HepG2 (cell line): ENCODE results near the gene PYGL. TPM values are rescaled to one million over a fixed set of nuclear protein-coding genes. Genes with fewer than 3 reads are reported as not detected.

Source experiments
- ATAC-seq: fragments of 200-7000 bp; cut with Tn5 transposase; 3 replicates; pipeline ENCODE4 v1.9.1; 2020; ENCODE audit warnings: mild to moderate bottlenecking, moderate library complexity
- BruUV-seq: library from RNA; stranded (reverse); fragments of 400-500 nt; replicated peaks from 2 replicates; lab custom pipeline; 2021; lab: Mats Ljungman, UMichigan
- CTCF ChIA-PET: fragments of 300-600 bp; formaldehyde crosslinking; extraction: SDS; loops from one replicate; lab custom pipeline; 2021; ENCODE audit warnings: low total read pairs, inconsistent platforms, low intra/inter-chr PET ratio; lab: Yijun Ruan, JAX
- POLR2A ChIA-PET: fragments of 350-600 bp; sonication (Branson Sonifier 250); formaldehyde crosslinking; loops from one replicate; lab custom pipeline; 2020; ENCODE audit warnings: antibody characterized with exemption, inconsistent platforms; lab: Yijun Ruan, JAX
- DNase-seq: peaks from one replicate; pipeline ENCODE4 v3.0.0-alpha.2; 2015; ENCODE audit warnings: low spot score
- FAIRE-seq: peaks from 3 replicates; lab custom pipeline; 2011; peaks lifted over from hg19 to GRCh38; lab: Jason Lieb, UNC
- H2AFZ ChIP-seq: one replicate; pipeline ENCODE4 v1.6.1; 2011; ENCODE audit warnings: low read length, inconsistent platforms
- H3K27ac ChIP-seq: fragments of 300-600 bp; 3 replicates; pipeline ENCODE4 v1.8.0; 2011; ENCODE audit warnings: mixed run types, mild to moderate bottlenecking, mixed read lengths, low read length, inconsistent platforms; ENCODE audit not compliant: insufficient read depth; ENCODE audit errors: extremely low read length
- H3K27me3 ChIP-seq, 2 experiments: fragments of 200-600 bp in 1 of 2; 2 replicates in 1 of 2; 3 replicates in 1 of 2; pipeline versions ENCODE4 v1.6.0 to v1.8.0; 2011; ENCODE audit warnings: low read length in 2 of 2, mild to moderate bottlenecking in 2 of 2, moderate library complexity in 2 of 2, inconsistent platforms in 1 of 2; ENCODE audit not compliant: insufficient read depth in 2 of 2, control insufficient read depth in 1 of 2
- H3K36me3 ChIP-seq, 2 experiments: fragments of 200-600 bp in 1 of 2; replicated peaks in 1 of 2; 2 replicates in 1 of 2; 3 replicates in 1 of 2; pipeline versions ENCODE4 v1.5.1 to v1.8.0; 2011; ENCODE audit warnings: low read length in 2 of 2, inconsistent platforms in 1 of 2; ENCODE audit not compliant: insufficient read depth in 2 of 2, control insufficient read depth in 1 of 2
- H3K4me1 ChIP-seq: 2 replicates; pipeline ENCODE4 v1.5.1; 2012; ENCODE audit warnings: low read length, inconsistent platforms; ENCODE audit not compliant: insufficient read depth
- H3K4me2 ChIP-seq: 2 replicates; pipeline ENCODE4 v1.6.0; 2011; ENCODE audit warnings: low read depth, low read length, inconsistent platforms
- H3K4me3 ChIP-seq, 3 experiments: fragments of 200-600 bp in 1 of 3; sonication (generic), shearing (Covaris generic) in 1 of 3; replicated peaks in 1 of 3; 2 replicates each; pipeline ENCODE4 v1.5.1; 2011 to 2016; ENCODE audit warnings: low read length in 3 of 3, inconsistent platforms in 2 of 3, low read depth in 2 of 3, mild to moderate bottlenecking in 2 of 3, control low read depth in 1 of 3, mixed read lengths in 1 of 3; ENCODE audit not compliant: insufficient read depth in 1 of 3
- H3K79me2 ChIP-seq: one replicate; pipeline ENCODE4 v1.6.1; 2011; ENCODE audit warnings: low read length, inconsistent platforms; ENCODE audit not compliant: insufficient read depth
- H3K9ac ChIP-seq: 2 replicates; pipeline ENCODE4 v1.6.0; 2011; ENCODE audit warnings: mild to moderate bottlenecking, low read depth, low read length, inconsistent platforms; ENCODE audit not compliant: insufficient read depth
- H3K9me3 ChIP-seq: 2 replicates; pipeline ENCODE4 v1.5.1; 2012; ENCODE audit warnings: mild to moderate bottlenecking, low read length
- H4K20me1 ChIP-seq: 2 replicates; pipeline ENCODE4 v1.6.0; 2011; ENCODE audit warnings: inconsistent platforms, mild to moderate bottlenecking, low read length, moderate library complexity; ENCODE audit not compliant: insufficient read depth
- FOXA1 ChIP-seq, 2 experiments: fragments of 450-650 bp in 1 of 2; sonication (generic) in 1 of 2; formaldehyde crosslinking in 1 of 2; IDR thresholded peaks; 2 replicates each; pipeline versions ENCODE4 v1.4.0 to v1.6.1; 2016 to 2020; ENCODE audit warnings: missing genetic modification reagents in 1 of 2
- KAT2B ChIP-seq: fragments of 150-350 bp; IDR thresholded peaks from 2 replicates; pipeline ENCODE4 v1.6.1; 2014; ENCODE audit warnings: low read depth, low read length, borderline replicate concordance
- MED8 ChIP-seq: sonication (generic); formaldehyde crosslinking; IDR thresholded peaks from 2 replicates; pipeline ENCODE4 v1.8.1; 2023; ENCODE audit warnings: mild to moderate bottlenecking, missing genetic modification reagents; ENCODE audit not compliant: insufficient replicate concordance
- MTERF4 ChIP-seq: sonication (generic); formaldehyde crosslinking; IDR thresholded peaks from 2 replicates; pipeline ENCODE4 v1.8.0; 2023; ENCODE audit warnings: mild to moderate bottlenecking, missing genetic modification reagents
- SMC3 ChIP-seq: IDR thresholded peaks from 2 replicates; pipeline ENCODE4 v1.6.1; 2011; ENCODE audit warnings: low read length, improper control_type of control experiment
- STAG1 ChIP-seq: sonication (generic); formaldehyde crosslinking; IDR thresholded peaks from 2 replicates; pipeline ENCODE4 v1.4.0; 2020; ENCODE audit warnings: missing genetic modification reagents
- WGBS: methylation state at CpG from one replicate; pipeline ENCODE4 v1.1.6; 2017; ENCODE audit warnings: low lambda C conversion rate; 5-methylcytosine and 5-hydroxymethylcytosine counted together
- in situ Hi-C: cut with HindIII; loops from 2 replicates; pipeline ENCODE4 v1.10.0; 2017; ENCODE audit warnings: low pct_unique_long_range_greater_than_20kb; ENCODE audit not compliant: extremely low pct_ligation_motif_present
- intact Hi-C: fragments of 100-400 bp; cut with micrococcal nuclease; formaldehyde crosslinking; loops from one replicate; pipeline ENCODE4 v1.10.0; 2022; ENCODE audit not compliant: unreplicated experiment
- polyA plus RNA-seq, 8 experiments: library from polyadenylated mRNA; depleted of rRNA in 3 of 8; stranded (reverse) in 7 of 8; unstranded in 1 of 8; fragments of >200 nt; fragmentation: Illumina TruSeq in 4 of 8; extraction: Trizol in 4 of 8; gene quantifications; 2 replicates each; pipeline versions ENCODE4 v1.2.1 to v1.2.3, GENCODE V29; 2011 to 2016; ENCODE audit warnings: low read depth in 4 of 8, missing spikeins in 1 of 8, mixed read lengths in 1 of 8; ENCODE audit not compliant: insufficient read depth in 1 of 8
- total RNA-seq, 5 experiments: library from RNA; depleted of rRNA; stranded (reverse); fragments of >200 nt; fragmentation: Illumina TruSeq; extraction: Trizol; gene quantifications; 2 replicates each; pipeline ENCODE4 v1.2.3, GENCODE V29; 2016; ENCODE audit warnings: low read depth in 1 of 5
- TF ChIP-seq, protein P1 (sequence below): sonication (generic); formaldehyde crosslinking; IDR thresholded peaks from 2 replicates; pipeline ENCODE4 v1.5.0; 2020; ENCODE audit warnings: mild to moderate bottlenecking, missing genetic modification reagents, moderate library complexity

The PYGL gene
- total and polyA plus RNA-seq, 2 of the 13 experiments (the other 11 are each of a cell fraction or from before 2014, with no cell fraction given), result 98.4 to 110 TPM

DNA sequence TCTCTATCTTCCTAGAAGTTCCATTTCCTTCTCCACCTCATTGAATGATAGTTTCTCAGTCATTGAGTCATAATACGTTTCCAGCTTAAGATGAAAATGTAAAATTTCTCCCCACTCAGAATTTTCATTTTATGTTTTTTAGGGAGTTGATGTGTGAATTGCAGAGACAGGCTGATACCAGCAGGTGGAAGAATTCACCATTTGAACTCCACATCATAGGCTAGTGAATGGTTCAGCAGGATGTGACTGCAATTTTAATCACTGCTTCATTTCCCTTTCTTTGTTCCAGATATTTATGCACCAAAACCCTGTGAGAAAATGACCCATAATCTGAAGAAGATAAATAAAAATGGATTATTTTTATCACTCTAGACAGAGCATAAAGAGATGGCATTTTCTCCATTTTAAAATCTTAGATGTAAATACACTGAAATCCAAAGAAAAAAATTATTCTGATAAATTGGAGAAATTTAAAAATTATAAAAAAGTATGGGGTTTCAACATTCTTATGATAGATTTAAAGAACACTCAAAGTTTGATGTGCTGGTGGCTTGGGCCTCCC lies 10.6 kb upstream of the PYGL start:
- H4K20me1 ChIP-seq, result no peaks in the 10 kb centered on the region
- 3% methylated on average over 1 of the region's 1 CpG for WGBS
- in situ Hi-C loops (no loop called here), intact Hi-C loops (loop anchor here (1.0 to 10.0 kb wide), 3 partner anchors 140 to 260 kb away; partner anchors contain the start of gene TRIM9)
- H3K27me3 ChIP-seq, result no peaks in the 10 kb centered on the region
- H3K4me3 ChIP-seq, result 0 out of 6 replicates have a peak overlapping the region, but pooled peaks of 1 of the 3 experiments have one; percentile 27
- DNase-seq, result peak; percentile 33
- H3K79me2 ChIP-seq, result no peaks in the 10 kb centered on the region
- H3K36me3 ChIP-seq, result no peaks in the 10 kb centered on the region
- POLR2A ChIA-PET, result interaction anchor here (1.0 to 1.1 kb wide), 2 partner anchors 11 kb away, joined by 4 read pairs; partner anchors contain the start of gene PYGL
- H3K9ac ChIP-seq, result no peak overlapping the region
- H3K4me1 ChIP-seq, result peaks cover 10% of the 10 kb centered on the region
- CTCF ChIA-PET, result no interaction called here
- peak; percentile 66 for ATAC-seq
- TF ChIP-seq, protein P1, sequence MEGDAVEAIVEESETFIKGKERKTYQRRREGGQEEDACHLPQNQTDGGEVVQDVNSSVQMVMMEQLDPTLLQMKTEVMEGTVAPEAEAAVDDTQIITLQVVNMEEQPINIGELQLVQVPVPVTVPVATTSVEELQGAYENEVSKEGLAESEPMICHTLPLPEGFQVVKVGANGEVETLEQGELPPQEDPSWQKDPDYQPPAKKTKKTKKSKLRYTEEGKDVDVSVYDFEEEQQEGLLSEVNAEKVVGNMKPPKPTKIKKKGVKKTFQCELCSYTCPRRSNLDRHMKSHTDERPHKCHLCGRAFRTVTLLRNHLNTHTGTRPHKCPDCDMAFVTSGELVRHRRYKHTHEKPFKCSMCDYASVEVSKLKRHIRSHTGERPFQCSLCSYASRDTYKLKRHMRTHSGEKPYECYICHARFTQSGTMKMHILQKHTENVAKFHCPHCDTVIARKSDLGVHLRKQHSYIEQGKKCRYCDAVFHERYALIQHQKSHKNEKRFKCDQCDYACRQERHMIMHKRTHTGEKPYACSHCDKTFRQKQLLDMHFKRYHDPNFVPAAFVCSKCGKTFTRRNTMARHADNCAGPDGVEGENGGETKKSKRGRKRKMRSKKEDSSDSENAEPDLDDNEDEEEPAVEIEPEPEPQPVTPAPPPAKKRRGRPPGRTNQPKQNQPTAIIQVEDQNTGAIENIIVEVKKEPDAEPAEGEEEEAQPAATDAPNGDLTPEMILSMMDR, result peak; percentile 56
- peak; percentile 53 for TF ChIP-seq STAG1 (CRISPR knock-in tag)
- TF ChIP-seq FOXA1 (IDR thresholded peaks at IDR 0.05), result no peak
- no peak for TF ChIP-seq FOXA1 (CRISPR knock-in tag; IDR thresholded peaks at IDR 0.05)
- TF ChIP-seq SMC3, result peak; percentile 49
- no peak overlapping the region for H3K27ac ChIP-seq
- no peaks in the 10 kb centered on the region for H3K9me3 ChIP-seq
- BruUV-seq, result no TSS peak
- H3K4me2 ChIP-seq, result peak overlapping the region; percentile 46; the same call in 1 of the 2 replicates
- H2AFZ ChIP-seq, result peak overlapping the region; percentile 73
- peak; percentile 32 for FAIRE-seq

DNA sequence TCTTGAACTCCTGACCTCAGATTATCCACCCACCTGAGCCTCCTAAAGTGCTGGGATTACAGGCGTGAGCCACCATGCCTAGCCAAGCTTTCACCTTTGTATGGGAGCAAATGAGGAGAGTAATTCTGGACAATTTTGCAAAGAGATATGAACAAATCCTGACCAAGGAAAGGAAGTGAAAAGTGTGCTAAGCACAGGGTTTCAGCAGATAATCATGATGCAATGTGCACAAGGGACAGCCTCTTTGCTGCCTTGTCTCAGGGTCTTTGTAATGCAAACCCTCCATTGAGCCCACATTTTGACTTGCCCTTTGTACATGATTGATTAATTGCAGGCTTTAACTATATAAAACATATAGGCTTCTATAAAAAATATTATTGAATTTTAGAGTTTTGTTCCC lies 9.2 kb upstream of the PYGL start:
- H3K9ac ChIP-seq, result no peak overlapping the region
- TF ChIP-seq MED8 (CRISPR knock-in tag) (no peak), KAT2B (no peak), MTERF4 (CRISPR knock-in tag) (no peak)
- intact Hi-C loops, result loop anchor here (10.0 kb wide), 2 partner anchors 141 to 261 kb away; partner anchors contain the start of gene TRIM9
- no TSS peak for BruUV-seq
- no peaks in the 10 kb centered on the region for H3K36me3 ChIP-seq
- H3K4me1 ChIP-seq, result peaks cover 10% of the 10 kb centered on the region
- H3K4me3 ChIP-seq, result no peak overlapping the region
- CTCF ChIA-PET, result no interaction called here
- no peaks in the 10 kb centered on the region for H3K27me3 ChIP-seq
- no peak for DNase-seq
- no peaks in the 10 kb centered on the region for H3K79me2 ChIP-seq
- H4K20me1 ChIP-seq, result no peaks in the 10 kb centered on the region
- WGBS, result 69% methylated on average over 1 of the region's 1 CpG
- ATAC-seq, result no peak
- FAIRE-seq, result no peak
- no peak overlapping the region for H2AFZ ChIP-seq
- H3K4me2 ChIP-seq, result no peak overlapping the region
- H3K9me3 ChIP-seq, result no peaks in the 10 kb centered on the region
- POLR2A ChIA-PET, result no interaction called here
- in situ Hi-C loops, result no loop called here
- H3K27ac ChIP-seq, result no peak overlapping the region
